Fibroblast of skin of left biceps (primary cell): Measurements from ENCODE around the gene CCNA2.

Experiments
- DNase-seq, 2 experiments: peaks; one replicate each; pipeline ENCODE4 v3.0.0-alpha.2; 2013; ENCODE audit warnings: low read depth in 2 of 2

Gene CCNA2

GRCh38 chr4:121776610-121777401 is 46.9 kb downstream of the CCNA2 start:
- DNase-seq: no peak

DNA sequence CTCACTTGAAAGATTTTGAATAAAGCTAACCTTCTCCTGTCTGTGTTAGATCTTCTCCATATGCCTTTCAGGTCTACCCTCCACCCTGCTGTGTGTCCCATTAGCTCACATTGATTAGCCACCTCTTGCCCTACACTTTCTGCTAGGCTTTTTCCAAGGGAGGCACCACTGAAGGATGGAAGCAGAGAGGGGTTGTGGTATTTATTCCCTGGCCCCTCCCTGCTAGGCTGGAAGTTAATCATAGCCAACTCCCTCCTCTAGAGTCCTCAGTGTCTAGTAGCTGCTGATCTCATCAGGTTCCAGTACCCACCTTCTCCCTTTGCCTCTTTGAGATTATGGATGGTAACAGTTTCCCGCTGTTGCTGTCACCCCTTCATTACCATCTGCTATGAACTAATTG is 49.8 kb downstream of the CCNA2 start:
- DNase-seq: no peak

- no peak for DNase-seq
Observed at GRCh38 chr4:121771869-121772268, 51.8 kb downstream of the CCNA2 start.

- DNase-seq: no peak
Observed at GRCh38 chr4:121769341-121769740, 54.3 kb downstream of the CCNA2 start.

- DNase-seq: no peak
Observed at GRCh38 chr4:121767166-121767565, 56.5 kb downstream of the CCNA2 start.
